SK-N-DZ (cell line): ENCODE data around the gene DOCK4.

Experiments used
- DNase-seq: peaks from one replicate; pipeline ENCODE4 v3.0.0-alpha.2; 2015; ENCODE audit warnings: low spot score

The DOCK4 gene

DNA sequence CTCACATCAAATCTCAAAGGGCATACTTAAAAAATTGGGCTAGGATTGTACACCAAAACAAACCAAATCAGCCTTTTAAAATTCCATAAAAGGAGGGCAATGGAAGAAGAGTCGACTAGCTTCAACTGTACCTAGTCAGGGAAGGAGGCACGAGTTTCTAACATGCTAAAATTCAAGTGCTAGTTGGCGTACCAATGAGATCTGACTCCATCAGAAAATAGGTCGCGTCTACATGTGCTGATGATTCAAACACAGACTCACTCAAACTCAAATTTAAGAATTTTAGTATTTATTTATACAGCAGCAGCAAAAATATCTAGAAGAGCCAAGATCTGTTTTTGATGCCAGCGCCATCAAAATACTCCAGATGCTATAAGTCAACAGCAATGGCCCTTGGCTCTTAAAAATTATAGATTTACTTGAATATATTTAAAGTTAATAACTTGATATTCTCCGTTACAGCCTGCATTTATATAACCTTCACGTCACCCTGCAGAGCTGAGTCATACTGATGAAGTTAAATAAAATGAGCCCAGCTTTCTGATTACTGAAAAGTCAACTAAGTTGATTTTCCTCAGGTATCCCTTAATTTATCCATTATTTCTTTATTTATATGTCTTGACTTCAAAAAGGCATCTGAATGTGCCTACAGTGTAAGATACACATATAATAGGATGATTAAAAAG is 341.8 kb downstream of the DOCK4 start:
- DNase-seq = no peak

DNA sequence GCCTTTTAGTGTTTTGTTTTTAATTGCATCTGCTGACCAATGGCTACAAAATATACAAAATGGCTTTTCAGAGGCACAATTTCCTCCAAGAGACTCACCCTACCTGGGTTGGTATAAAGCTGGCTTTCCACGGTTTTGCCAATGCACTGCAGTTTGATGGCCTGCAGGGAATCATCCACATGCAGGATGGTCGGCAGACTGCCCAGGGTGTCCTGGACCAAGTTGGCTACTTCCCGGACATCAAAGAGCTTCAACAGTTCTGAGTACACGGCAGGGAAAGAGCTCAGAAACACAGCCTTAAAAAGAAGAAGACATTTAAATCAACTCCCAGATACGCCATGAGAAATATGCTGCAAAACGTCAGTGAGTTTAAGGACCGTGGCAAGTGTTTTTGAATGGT is 342.9 kb downstream of the DOCK4 start:
- DNase-seq = no peak

DNA sequence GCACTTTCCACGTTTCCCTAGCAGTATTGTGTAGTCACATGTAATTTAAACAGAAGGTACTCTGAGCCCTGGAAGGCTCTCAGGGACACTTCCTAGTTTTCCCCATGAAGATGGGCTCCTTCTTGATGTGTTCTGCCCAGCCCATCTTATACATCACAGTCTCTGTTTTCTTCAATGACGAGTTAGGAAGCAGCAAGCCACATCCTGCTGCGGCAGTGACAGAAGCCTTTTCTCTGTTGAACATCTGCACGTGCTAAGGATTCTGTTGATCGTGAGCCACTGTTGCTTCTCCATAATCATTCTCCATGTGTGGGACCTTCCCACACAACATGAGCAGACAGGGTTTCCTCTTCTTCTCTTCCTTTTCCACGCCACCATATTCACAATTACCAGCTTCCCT is 346.0 kb downstream of the DOCK4 start:
- DNase-seq = no peak

DNA sequence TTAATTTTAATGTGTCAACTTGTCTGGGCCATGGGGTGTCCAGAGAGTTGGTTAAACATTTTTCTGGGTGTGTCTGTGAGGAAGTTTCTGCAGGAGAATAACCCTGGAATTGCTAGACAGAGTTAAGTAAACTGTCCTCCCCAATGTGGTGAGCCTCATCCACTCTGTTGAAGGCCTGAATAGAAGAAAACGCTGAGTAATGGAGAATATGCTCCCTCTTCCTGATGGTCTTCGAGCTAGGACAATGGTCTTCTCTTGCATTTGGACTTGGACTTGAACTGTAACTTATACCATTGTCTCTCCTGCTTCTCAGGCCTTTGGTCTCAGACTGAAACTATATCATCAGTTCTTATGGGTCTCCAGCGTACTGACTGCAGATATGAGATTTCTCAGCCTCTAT is 347.9 kb downstream of the DOCK4 start:
- DNase-seq = no peak

GRCh38 chr7:111855842-111856227 is 350.4 kb downstream of the DOCK4 start:
- DNase-seq = no peak

DNA sequence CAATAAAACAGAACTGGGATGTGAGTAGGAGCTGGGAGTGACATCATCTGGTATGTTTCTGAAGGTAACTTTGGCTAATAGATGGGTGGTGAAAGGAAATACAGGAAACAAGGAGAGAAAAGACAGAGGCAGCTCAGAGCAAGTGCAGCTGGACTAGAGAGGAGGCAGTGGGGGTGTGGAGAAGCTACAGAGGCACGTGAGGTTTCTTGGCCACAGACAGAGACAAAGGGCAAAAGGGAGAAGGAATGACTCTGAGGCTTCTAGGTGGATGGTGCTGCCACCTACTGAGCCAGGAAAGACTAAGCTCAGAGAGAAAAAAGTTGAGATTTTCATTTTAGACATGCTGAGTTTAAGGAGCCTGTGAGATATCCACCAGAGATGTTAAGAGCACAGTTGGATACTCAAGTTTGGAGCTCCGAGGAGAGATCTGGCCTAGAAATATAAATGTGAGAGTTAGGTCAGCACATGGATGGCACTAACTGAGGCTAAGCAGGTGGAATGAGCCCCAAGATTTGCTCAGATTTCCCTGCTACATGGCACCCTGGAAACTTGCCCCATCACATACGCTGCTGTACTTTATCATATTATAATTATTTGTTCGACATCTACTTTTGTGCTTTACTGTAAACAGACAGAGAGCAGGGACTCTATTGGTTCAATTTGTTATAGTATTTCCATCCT is 350.9 kb downstream of the DOCK4 start:
- peak; percentile 59 for DNase-seq

DNA sequence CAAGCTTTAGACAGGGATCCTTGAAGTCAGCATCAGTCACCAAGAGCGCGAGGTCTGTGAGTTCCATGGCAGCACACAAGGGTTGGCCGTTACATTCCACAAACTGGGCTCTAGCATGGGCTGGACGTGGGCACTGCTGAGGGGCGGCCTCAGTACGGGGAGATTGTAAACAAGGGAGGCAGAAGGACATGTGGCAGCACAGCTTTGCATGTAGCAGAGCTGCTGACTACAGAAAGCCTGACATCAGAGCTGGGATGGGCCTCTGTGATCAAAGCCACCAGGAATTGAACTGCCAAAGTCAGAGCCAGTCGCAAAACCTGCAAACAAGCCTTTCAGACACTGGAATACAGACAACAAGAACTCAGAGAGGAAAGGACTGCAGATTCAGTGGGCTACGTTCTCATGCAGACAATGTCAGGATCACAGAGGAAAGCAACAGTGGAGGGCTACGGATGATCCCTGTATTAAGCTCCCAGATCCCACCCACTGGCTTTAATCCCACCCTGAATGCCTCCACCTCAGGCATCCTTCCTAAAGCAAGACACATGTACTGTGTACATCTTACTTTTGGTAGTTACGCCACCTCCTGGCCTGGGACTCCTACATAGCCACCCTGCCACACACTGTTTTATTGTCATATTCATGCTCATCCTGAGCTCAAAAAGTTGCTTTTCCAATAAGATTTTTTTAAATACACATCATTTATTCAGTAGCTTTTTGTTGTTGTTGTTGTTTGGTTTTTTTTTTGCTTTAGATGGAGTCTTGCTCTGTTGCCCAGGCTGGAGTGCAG is 352.8 kb downstream of the DOCK4 start:
- DNase-seq = no peak

DNA sequence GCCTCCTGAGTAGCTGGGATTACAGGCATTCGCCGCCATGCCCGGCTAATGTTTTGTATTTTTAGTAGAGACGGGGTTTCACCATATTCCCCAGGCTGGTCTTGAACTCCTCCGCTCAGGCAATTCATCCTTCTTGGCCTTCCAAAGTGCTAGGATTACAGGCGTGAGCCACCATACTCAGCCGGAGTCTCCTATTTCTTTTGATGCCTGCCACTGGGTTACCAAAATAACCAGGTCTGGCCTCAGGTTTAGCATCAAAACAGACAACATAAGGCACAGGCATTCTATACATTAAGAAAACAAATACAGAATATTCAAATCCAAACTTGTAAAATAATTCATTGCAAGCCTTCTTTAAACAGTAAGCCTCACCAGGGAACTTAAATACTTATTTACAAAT is 354.1 kb downstream of the DOCK4 start:
- no peak for DNase-seq

DNA sequence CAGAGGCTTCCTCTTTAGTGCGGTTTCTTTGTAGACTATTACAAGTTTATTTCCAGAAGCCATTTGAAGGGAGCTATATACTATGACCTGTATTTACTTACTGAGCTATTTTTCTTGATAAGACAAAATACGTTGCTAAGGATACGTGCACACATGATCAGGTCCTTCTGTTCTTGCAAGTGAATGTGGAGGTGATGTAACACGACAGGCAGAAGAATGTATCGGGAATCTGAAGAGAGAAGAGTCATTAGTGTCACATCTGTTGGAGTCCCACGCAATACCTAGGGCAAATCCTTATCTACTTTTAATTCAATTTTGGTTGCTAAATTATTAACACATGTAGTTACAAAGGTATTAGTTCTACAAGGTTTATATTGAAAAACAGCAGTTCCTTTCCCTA is 359.3 kb downstream of the DOCK4 start:
- DNase-seq = no peak

- no peak for DNase-seq
Measured at GRCh38 chr7:111845853-111846252, 360.3 kb downstream of the DOCK4 start.

DNA sequence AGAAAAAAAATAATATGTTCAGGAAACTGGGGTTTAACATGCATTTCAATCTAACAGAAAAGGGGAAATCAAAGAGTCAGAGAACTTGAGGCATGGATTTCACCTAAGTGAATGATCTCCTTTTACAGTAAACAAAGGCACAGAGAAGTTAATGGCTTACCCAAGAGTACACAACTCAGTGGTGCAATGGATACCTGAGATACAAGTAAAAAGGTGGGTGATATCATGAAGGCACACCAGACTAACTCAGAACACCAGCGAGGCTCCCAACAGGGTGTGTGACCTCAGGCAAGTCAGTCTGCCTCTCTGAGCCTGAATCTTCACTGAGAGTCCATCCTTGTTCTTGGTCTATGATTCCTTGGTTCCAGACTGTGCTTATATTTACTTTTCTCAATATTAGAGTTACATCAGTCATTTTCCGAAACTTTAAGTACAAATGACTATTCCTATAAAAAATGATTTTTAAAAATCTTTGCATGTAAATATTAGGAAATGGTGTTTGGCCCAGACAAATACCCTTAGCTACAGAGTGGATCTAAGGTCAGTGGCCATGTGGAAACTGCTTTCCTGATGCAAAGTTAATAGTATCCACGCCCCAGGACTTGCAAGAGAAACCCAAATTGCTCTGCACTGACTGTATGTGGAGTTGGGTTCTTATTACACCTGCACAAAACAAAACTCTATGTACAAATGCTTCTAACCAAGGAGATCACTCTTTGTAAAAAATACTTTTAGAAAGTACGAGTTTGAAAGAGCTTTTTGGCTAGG is 361.1 kb downstream of the DOCK4 start:
- no peak for DNase-seq

- DNase-seq = no peak
Measured at GRCh38 chr7:111842491-111842890, 363.7 kb downstream of the DOCK4 start.

DNA sequence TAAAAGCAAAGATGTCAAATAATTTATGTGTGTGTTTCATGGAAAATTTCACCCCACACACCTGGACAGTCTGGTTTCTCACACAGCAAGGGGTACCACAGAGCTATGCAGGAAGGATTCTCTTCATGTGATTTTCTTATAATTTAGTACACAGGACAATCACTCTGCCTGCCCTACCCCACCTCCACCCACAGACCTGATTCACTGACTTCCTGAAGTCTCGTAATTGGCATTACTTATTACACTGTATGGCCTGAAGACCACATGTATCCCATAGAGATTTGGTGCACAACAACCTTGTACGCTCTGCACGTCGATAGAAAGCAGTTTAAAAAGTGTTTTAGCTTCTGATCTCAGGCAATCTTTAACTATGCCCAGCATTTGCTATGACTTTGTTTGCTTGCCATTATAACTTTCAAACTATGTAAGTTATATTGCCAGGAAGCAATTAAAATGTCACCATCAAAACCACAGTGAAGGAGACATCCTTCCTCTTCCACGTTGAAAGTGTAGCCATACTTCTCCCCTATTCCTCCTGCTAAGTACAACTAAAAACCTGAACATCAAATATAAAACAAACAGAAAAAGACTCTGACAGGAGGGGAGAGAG is 364.5 kb downstream of the DOCK4 start:
- no peak for DNase-seq

DNA sequence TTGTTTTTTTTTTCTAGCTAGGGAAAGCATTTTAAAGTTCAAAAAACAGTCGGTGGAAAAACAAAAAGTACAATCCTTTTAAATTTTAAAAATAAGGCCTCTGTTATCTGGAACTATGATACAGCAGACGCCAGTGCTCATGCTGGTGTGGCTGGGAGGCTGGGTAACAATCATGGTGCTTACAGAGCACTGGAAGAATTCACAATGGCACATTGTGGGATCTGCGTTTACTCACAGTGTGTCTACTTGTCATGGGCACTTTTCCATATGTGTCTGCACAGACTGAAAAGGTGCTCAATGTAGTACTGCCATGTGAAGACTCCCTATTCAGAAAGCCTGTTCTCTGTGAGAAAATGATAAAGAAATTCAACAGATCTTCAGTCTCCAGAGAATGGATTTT is 365.7 kb downstream of the DOCK4 start:
- no peak for DNase-seq

DNA sequence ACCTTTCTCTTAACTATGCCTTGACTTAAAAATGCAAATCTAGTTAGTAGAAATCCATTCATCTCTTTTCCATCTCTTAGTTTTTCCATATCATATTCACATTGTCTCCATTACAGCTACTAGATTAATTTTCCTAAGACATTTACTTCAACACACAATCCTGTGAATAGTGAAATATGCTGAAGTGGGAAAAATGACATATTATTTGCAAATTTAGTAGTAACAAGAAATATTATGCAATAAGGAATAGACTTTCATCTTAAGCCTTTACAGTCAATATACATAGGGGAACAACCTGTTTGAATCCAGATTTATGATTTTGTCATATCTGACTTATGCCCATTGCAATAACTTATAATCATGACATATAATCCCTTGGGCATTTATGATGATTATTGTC is 366.9 kb downstream of the DOCK4 start:
- DNase-seq = no peak

- no peak for DNase-seq
Measured at GRCh38 chr7:111836592-111836991, 369.6 kb downstream of the DOCK4 start.

- DNase-seq = no peak
Measured at GRCh38 chr7:111835066-111835465, 371.1 kb downstream of the DOCK4 start.

DNA sequence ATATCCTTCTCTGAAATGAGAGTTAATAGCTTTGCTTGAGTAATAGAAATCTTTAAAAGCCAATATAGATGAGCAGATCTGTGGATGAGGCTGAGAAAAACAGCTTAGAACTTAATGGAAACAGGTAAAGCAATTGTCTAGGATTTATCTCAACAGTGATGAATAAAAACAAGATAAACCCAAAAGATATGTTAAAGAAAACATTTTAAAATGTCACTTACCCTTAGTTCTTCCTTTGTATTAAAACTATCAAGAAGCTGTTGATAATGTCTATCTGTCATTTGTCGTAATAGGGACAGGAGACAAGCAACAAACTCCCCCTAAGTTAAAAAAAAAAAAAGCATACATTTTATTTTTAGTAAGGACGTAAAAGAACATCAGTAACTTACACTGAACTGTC is 371.8 kb downstream of the DOCK4 start:
- peak; percentile 9 for DNase-seq

DNA sequence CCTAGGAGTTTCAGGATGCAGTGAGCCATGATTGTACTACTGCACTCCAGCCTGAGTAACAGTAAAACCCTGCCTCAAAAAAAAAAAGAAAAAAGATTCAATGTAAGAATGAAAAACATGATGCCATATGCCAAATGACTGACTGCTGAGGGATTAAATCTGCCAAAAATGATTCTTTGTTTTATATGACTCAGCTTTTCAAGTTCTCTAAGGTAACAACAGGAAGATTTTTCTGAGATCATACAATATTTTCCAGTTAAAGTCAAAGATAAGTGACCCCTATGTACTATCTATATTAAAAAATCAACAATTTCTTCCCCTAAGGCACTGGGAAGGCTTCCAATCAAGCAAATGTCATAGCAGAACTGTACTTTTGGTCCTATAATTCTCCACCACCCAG is 372.7 kb downstream of the DOCK4 start:
- no peak for DNase-seq

- no peak for DNase-seq
Measured at GRCh38 chr7:111832174-111832573, 374.0 kb downstream of the DOCK4 start.

GRCh38 chr7:111829221-111829620 is 377.0 kb downstream of the DOCK4 start:
- DNase-seq = no peak
